ENCODE measurements around the gene CFP. TPM values are rescaled to one million over a fixed set of nuclear protein-coding genes. Genes with fewer than 3 reads are reported as not detected.

Gene CFP
- total RNA-seq, 4 donors from 2014 or later: 1.1 to 4.5 (median 2.4) TPM

DNA sequence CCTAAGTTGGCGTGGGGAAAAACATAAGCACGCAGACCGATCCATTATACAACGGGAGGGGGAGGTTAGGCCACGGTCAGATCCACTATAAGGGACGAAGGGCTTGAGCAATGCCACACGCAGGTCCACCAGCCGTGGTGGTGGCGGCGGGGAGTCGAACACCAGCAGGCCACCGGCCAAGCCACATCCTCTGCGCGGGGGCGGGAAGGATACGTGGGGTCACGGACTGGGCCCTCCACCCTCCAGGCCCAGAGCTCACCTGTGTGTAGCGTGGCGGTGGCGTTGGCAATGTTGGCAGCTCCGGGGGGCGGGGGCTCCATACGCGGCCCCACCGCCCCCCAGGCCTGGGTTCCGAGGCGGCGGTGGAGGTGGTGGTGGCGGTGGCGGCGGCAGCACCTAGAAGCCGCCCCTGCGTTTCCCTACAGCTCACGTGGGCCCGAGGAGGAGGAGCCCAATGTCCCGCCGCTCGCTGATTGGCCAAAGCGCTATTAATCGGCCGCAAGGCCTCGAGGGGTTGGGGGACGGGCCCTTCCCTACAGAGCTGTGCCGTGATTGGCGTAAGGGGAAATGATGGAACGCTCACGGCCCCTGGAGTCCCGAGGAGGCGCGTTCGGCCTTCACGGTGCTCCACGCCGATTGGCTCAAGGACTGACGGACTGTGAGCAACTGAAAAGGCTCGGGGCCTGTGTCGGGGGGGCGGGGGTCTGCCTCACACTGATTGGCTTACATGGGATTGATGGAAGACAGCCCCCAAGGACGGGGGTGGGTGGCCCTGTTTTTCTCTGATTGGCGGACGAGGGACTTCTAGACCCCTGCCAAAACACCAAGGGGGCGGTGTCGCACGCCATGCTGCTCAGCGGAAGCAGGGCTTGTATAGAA lies 20.7 kb upstream of the CFP start, which contains the start of gene ELK1:
ELK1 (minus strand) TSS at position 400 of the 879 bp plus-strand sequence. CDS start 9,122 bp downstream, outside the sequence.
- TF ChIP-seq POLR2AphosphoS5 (IDR thresholded peaks at IDR 0.05) (no peak), POLR2A (IDR thresholded peaks at IDR 0.05) (peak in 1 of 2 donors; percentile 47), EP300 (IDR thresholded peaks at IDR 0.05) (no peak)
- TF ChIP-seq, protein P1, sequence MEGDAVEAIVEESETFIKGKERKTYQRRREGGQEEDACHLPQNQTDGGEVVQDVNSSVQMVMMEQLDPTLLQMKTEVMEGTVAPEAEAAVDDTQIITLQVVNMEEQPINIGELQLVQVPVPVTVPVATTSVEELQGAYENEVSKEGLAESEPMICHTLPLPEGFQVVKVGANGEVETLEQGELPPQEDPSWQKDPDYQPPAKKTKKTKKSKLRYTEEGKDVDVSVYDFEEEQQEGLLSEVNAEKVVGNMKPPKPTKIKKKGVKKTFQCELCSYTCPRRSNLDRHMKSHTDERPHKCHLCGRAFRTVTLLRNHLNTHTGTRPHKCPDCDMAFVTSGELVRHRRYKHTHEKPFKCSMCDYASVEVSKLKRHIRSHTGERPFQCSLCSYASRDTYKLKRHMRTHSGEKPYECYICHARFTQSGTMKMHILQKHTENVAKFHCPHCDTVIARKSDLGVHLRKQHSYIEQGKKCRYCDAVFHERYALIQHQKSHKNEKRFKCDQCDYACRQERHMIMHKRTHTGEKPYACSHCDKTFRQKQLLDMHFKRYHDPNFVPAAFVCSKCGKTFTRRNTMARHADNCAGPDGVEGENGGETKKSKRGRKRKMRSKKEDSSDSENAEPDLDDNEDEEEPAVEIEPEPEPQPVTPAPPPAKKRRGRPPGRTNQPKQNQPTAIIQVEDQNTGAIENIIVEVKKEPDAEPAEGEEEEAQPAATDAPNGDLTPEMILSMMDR (IDR thresholded peaks at IDR 0.05): no peak
- Histone ChIP-seq H3K9me3 (no peaks in the 10 kb centered on the region), H3K4me1 (peaks cover 11% of the 10 kb centered on the region), H3K4me3 (peak within 1 kb of the TSS; percentile 65), H3K36me3 (peaks cover 7% of the 10 kb centered on the region), H3K27me3 (no peaks in the 10 kb centered on the region), H3K27ac (peak within 1 kb of the TSS; percentile 89)
- WGBS: 46% methylated on average over 21 of the region's 65 CpGs
- peak; percentile 96 to 97 for DNase-seq (ENCODE audit: low spot score in 2 of 2)

DNA sequence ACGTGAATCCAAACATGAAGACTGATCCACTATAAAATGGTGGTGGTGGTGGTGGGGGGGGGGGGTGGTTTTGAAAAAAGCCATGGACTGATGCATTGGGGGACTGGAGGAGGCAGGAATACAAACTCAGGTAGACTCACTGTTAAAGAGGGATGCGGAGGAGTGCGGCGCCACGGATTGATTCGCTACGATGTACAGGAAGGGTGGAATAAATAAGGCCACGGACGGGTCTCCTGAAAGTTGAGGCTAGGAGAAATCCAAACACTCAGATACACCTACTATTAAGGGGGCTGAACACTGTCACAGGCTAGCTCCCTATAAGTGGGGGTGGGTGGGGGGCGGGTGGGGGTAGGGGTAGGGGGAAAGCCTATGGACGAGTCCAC lies 20.0 kb upstream of the CFP start:
- peak overlapping the region; percentile 89 for H3K27ac ChIP-seq
- H3K4me1 ChIP-seq: peaks cover 11% of the 10 kb centered on the region
- TF ChIP-seq, protein P1 (IDR thresholded peaks at IDR 0.05): no peak
- no peak for TF ChIP-seq POLR2AphosphoS5 (IDR thresholded peaks at IDR 0.05)
- peak overlapping the region; percentile 65 for H3K4me3 ChIP-seq
- no peaks in the 10 kb centered on the region for H3K9me3 ChIP-seq
- WGBS: 29% methylated on average over 11 of the region's 11 CpGs
- H3K27me3 ChIP-seq: no peaks in the 10 kb centered on the region
- DNase-seq (ENCODE audit: low spot score in 2 of 2): no peak
- peaks cover 5% of the 10 kb centered on the region for H3K36me3 ChIP-seq

DNA sequence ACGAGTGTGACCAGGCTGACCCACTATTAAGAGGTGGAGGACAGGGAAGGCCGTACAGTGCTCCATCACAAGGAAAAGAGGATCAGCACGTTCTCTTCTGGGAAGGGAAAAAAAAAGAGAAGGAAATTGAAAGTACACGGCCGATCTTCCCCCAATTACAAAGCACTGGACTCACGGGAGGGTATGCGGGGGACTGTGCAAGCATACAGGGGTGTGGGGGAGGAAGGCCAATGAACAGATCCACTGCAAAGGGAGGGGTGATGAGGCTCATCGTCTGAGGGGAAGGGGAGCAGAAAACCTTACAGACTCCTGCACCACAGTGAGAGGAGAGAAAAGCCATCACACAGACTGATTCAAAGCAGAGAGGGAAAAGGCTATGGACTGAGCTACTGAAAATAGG lies 19.5 kb upstream of the CFP start:
- TF ChIP-seq POLR2A (IDR thresholded peaks at IDR 0.05) (no peak), EP300 (IDR thresholded peaks at IDR 0.05) (no peak), POLR2AphosphoS5 (IDR thresholded peaks at IDR 0.05) (no peak)
- TF ChIP-seq, protein P1 (IDR thresholded peaks at IDR 0.05): no peak
- no peak overlapping the region for H3K27ac ChIP-seq
- 56% methylated on average over 8 of the region's 8 CpGs for WGBS
- DNase-seq (ENCODE audit: low spot score in 2 of 2): no peak
- H3K9me3 ChIP-seq: no peaks in the 10 kb centered on the region
- H3K4me1 ChIP-seq: peaks cover 11% of the 10 kb centered on the region
- peaks cover 4% of the 10 kb centered on the region for H3K36me3 ChIP-seq
- H3K27me3 ChIP-seq: no peaks in the 10 kb centered on the region
- H3K4me3 ChIP-seq: peak overlapping the region; percentile 65

DNA sequence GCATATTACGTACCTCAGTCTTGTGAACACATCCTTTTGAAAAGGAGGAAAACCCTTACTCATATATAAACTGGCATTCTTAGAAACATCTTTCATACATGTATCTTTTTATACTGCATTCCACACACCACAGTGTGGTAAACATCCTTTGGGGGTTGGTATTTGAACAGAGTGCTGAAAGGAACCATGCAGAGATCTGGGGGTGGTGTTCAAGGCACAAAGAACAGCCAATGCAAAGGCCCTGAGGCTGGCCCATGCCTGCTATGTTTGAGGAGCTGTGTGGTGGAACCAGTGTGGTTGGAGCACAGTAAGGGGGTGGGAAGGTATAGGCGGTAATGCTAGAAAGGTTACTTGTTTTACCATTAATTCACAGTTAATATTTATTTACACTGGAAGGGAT lies 18.6 kb upstream of the CFP start:
- Histone ChIP-seq H3K9me3 (no peaks in the 10 kb centered on the region), H3K27me3 (no peaks in the 10 kb centered on the region), H3K4me3 (no peak overlapping the region), H3K27ac (no peak overlapping the region), H3K4me1 (peaks cover 11% of the 10 kb centered on the region), H3K36me3 (peaks cover 4% of the 10 kb centered on the region)
- no peak for DNase-seq (ENCODE audit: low spot score in 2 of 2)
- WGBS: 76% methylated on average over 2 of the region's 2 CpGs
- TF ChIP-seq, protein P1 (IDR thresholded peaks at IDR 0.05): no peak
- TF ChIP-seq EP300 (IDR thresholded peaks at IDR 0.05): no peak
- TF ChIP-seq POLR2A (IDR thresholded peaks at IDR 0.05): no peak
- TF ChIP-seq POLR2AphosphoS5 (IDR thresholded peaks at IDR 0.05): no peak

DNA sequence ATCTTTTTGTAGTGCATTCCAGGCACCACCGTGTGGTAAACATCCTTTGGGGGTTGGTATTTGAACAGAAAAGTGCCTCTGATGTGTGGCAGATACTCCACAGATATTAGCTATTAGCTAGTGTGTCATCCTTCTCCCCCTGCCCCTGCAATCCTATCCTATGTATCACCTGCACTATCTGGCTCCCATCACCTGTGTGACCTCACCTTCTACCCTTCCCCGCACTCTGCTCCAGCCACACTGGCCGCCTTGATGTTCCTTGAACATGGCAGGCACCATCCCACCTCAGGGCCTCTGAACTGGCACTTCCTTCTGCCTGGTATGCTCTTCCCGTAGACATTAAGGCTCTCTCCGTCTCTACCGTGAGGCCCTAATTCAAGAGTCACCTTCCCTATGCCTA lies 16.9 kb upstream of the CFP start:
- no peak overlapping the region for H3K27ac ChIP-seq
- TF ChIP-seq POLR2A (IDR thresholded peaks at IDR 0.05) (no peak), POLR2AphosphoS5 (IDR thresholded peaks at IDR 0.05) (no peak), EP300 (IDR thresholded peaks at IDR 0.05) (no peak)
- TF ChIP-seq, protein P1 (IDR thresholded peaks at IDR 0.05): no peak
- no peak for DNase-seq (ENCODE audit: low spot score in 2 of 2)
- no peak overlapping the region for H3K4me3 ChIP-seq
- 74% methylated on average over 6 of the region's 6 CpGs for whole genome bisulfite sequencing
- no peaks in the 10 kb centered on the region for H3K27me3 ChIP-seq
- no peaks in the 10 kb centered on the region for H3K36me3 ChIP-seq
- no peaks in the 10 kb centered on the region for H3K9me3 ChIP-seq
- peaks cover 11% of the 10 kb centered on the region for H3K4me1 ChIP-seq
